GM21390 (cell line): ENCODE measurements around the gene PPP2R2B.
"Not testable (repeated sequence)": the region's sequence is repeated elsewhere in the genome, so short reads cannot be mapped to it uniquely, and the experiment has no call there.

Experiments
- ATAC-seq: cut with Tn5 transposase; IDR thresholded peaks from one replicate; pipeline ENCODE4 v1.9.1; 2021; ENCODE audit not compliant: unreplicated experiment

The PPP2R2B gene

DNA sequence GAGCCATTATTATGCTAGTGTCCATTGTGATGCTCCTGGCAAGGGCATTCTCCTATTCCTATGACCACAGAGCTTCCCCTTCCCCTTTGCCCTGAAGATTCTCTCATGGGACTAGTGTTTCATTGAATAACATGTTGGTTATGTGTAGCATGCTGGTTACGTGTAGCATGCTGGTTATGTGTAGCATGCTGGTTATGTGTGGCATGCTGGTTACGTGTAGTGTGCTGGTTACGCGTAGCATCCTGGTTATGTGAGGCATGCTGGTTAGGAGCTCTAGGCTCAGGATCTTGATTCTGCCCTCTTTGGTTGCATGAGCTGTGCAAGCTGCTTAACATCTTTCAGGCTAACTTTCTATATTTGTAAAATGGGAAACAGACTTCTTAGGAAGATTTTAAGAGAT lies 316.1 kb downstream of the PPP2R2B start:
- no peak for ATAC-seq

DNA sequence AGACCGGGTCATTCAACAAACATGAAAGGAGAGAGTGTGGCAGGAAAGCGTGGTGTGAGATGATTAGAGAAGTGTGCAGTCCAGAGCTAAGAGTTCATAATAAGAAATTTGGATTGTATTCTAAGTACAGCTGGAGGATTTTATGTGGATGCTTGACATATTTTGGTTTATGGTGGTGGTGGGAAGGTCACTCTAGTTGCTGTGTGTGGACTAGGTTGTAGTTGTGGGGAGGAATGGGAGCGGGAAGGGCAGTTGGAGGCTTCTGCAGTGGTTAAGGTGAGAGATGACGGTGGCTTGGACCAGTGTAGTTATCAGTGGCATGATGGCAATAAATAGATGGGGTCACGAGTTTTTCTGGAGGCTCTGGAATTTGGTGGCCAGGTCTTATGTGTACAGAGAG lies 316.8 kb downstream of the PPP2R2B start:
- ATAC-seq = no peak

DNA sequence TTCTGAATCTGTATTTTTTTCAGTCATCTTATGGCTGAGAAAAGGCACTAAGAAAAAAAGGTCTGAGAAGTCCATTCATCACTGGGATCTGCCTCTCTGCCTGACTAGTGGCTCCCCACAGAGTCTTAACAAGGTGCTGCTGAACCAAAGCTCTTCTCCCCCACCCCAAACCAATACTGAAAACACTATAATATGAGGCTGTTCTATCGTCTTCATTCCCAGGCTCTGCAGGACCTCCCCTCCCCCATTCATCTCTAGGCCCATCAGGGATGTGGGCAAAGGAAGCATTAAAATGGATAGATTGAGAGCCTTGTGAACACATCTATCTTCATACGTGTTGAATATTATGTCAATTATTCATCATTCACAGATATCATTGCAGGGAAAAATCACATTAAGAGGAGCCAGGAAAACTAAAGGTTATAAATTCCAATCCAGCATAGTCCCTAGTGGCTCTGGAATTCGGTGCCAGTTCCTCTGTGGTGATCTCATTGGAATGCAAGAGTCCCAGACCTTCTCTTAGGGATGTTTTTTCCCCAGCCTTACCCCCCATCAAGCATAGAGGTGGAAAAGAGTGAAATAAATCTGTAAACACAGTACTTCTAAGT lies 318.2 kb downstream of the PPP2R2B start:
- no peak for ATAC-seq

DNA sequence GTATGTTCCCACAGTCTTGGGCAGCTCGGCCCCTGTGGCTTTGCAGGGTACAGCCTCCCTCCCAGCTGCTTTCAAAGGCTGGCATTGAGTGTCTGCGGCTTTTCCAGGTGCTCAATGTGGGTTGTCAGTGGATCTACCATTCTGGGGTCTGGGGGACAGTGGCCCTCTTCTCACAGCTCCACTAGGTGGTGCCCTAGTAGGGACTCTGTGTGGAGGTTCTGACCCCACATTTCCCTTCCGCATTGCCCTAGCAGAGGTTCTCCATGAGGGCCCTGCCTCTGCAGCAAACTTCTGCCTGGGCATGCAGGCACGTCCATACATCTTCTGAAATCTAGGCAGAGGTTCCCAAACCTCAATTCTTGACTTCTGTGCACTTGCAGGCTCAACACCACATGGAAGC lies 321.7 kb downstream of the PPP2R2B start:
- not testable (repeated sequence) for ATAC-seq

DNA sequence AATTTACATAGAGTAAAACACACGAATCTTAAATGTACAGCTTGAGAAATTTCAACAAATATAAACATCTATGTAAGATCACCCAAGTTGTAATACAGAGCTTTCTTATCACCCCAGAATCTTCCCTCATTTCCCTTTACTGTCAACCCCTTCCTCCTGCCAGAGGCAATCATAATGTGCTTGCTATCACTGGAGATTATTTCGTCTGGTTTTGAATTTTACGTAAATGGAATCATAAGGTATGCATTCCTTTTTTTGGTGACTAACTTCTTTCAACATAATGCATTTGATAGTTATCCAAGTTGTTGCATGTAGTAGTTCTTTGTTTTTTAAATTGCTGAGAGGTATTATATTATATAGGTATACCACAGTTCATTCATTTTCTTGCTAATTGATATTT lies 325.1 kb downstream of the PPP2R2B start:
- no peak for ATAC-seq

DNA sequence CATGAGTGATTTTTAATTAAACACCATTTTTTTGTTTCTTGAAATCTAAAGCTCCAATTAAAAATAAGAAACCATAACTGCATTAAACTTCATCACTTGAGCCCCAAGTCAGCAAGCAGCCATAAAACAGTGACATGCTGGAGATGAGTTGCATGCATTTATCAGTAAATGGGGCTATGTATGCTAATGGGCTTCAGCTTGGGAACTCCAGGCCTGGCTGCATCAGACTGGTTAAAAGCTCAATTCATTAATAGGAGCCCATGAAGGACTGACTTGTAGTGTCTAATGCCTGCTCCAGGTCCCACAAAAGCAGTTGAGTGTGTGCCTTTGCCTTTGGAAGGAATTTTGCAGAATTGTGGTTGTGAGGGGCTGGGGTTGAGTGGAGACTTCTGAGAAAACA lies 328.9 kb downstream of the PPP2R2B start:
- ATAC-seq = no peak

DNA sequence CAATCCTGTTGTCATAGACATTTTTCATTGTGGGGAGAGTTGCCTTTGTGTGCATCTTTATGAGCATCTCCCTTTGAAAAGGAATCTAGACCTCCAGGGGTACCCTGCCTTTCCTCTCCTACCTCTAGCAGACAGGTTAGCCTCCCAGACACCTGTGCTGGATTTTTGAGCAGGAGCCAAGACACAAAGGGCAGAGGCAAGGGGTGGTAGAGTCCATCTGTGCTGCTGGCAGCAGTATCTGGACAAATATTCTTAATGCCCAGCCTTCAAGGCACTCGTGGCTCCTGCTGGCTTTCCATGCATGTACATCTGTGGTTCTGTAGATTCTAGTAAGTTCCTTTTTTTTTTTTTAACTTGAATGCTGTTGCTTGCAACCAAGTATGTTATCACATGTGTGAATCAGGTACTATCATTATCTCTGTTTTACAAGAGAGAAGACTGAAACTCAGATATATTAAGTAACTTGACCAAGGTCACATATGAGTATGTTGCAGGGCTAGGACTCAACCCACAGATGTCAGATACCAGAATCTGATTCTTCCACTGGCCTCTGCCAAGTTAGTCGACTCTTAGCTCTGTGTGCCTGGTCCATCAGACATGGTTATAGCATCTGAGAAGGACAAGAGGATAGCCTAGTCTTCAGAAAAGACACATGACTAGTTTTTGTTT lies 329.6 kb downstream of the PPP2R2B start:
- ATAC-seq = peak; percentile 54

DNA sequence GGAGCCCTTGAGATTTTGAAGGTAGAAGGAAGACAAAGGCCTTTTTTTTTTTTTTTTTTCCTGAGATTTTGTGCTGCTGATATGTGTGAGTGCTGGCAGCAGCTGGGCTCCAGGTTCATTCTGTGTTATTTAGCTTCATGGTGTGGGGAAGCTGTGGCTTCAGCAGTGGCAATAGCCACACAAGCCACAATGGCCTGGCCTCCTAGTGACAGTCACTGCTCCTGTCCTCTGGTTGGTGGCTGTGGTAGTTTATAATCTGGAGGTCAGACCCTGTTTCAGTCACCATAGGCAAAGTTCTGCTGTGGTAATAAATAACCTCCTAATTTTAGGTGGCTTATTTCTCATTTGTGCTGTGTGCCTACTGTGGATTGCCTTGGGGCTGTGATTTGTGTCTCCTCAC lies 334.3 kb downstream of the PPP2R2B start:
- ATAC-seq = no peak

DNA sequence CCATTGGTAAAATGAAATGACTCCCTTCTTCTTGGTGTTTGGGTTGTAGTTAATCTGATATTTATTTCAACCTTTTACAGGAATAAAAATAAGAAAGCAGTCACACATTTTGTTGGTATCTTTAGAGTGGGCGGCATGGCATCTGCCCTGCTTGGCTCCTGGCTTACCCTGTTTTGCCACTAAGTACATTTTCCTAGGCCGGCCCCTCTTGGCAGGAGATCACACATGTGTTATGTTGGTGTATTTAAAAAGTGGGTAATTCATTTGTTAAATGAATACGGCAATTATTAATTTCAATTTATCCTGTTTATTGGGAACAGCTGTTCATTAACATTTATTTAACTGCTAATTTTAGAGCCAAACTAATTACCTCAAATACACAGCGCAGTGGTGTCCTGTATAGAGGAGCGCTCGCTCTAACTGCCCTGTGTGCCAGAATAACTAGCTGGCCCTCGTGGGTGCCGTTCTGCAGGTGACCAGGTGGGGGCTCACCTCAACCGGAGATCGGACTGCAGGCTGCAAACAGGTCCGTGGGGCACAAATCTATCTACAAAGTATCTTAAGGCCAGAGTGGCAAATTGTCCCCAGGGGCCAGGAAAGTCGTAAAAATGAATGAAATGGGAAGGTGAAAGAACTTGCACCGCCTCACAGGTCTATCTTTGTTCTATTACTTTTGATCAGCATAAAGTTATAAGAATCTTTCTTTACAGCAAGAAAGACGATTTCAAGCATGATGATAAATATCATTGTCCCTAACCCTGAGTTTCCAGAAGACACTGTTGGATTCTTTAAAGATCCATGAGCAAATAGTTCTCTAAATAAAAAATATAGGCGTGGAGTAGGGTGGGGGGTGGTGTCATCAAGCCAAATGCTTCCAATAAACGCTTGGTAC lies 336.4 kb downstream of the PPP2R2B start:
- ATAC-seq = peak; percentile 99

DNA sequence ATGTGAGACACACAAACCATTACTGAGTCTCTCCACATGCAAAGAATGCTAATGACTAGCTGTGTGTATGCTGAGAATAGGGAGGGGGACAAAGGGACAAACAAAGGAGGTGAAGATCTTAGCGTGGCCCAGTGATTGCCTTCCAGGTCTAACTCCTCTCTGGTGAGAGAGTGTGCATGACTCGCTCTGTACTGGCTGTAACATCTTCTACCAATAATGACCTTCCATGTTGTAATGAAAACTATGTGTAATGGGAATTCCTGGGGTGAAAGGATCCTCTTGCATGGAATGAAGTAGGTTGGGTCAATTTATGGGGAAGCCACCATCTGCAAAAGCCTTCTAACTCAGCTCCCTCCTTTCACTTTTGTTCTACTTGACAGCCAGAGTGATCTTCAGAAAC lies 338.1 kb downstream of the PPP2R2B start:
- no peak for ATAC-seq

DNA sequence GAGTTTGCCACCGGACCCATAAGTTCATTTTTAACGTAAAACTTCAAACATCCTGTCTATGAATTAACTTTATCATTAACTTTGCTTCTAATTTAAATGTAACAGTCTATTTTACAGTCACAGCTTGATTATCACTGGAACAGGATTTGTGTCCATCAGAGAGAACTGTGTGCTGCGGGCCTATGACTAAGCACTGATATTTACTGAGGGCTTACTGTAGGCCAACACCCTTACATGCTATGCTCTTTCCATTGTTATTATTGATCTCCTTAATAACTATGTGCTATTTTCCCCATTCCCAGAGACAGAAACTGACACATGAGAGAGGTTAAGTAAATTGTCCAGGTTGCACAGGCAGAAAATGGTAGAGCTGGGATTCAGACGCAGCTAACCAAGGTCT lies 338.6 kb downstream of the PPP2R2B start:
- no peak for ATAC-seq

DNA sequence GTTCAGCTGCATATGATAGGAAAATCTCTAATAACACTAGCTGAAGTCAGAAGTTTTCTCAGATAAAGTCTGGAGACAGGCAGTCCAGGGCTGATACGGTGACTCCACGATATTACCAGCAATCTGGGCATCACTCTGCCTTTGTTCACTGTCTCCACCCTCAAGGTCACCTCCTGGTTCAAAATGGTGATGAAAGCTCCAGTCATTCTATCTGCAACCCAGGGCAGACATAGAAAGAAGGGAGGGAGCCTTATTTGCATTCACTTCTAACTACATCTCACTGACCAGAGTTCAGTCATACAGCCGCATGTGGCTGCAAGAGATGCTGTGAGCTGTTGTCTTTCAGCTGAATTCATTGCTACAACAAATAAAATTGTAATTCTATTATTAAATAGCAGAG lies 340.1 kb downstream of the PPP2R2B start:
- no peak for ATAC-seq

DNA sequence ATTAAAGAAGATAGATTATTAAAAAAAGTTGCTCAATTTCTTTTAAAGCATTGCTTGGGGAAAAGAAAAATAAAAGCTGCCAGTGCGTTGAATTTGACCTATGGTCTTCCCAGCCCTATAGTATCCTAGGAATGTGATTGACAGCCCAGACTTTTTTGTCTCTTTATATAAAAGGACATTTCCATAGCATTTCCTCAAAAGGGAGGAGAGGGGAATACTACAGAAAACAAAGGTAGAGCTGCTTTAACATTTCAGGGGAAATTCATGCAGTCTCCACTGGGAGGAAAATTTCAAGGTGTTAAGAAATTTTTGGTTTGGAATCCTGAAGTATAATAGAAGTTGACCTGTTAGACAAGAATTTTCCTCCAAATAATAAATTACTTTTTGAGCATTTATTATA lies 344.7 kb downstream of the PPP2R2B start:
- ATAC-seq = no peak

DNA sequence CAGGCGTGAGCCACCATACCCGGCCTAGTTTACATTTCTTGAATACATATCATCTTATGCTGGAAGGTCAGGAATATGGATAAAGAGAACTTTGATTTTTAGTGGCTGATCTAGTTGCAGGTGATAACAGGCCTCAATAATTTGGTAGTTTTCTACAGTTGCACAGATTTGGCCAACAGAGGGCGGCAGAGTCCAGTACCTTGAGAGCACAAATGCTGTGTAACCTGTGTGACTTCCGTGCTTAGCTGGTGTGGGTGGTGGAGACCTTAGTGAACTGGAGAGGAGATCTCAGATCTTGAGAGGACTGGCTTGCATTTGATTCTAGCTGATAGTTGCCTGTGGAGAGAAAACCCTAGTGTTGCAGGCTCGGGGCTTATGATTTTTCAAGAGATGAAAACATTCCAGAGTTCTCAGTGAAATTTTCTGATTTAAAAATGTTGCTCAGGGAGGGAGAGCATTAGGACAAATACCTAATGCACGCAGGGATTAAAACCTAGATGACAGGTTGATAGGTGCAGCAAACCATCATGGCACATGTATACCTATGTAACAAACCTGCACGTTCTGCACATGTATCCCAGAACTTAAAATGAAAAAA lies 345.2 kb downstream of the PPP2R2B start:
- peak; percentile 98 for ATAC-seq
